ENCODE results near the gene ADAMTS10.

DNA sequence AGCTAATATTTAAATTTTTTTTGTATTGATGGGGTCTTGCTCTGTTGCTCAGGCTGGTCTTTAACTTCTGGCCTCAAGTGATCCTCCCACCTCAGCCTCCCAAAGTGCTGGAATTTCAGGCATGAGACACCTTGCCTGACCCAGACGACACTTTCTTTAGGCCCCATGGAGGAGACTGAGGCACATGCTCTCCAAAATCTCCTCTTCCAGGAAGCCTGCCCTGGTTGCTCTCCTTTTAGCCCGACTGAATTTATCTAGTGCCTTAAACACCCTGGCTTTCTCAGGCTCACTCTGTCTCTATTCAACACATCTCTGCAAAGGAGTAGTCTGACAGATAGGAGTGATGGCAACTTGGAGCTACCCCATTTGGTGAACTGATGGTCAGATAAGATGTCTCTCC lies 52.2 kb downstream of the ADAMTS10 start:
- TF ChIP-seq MAX (IDR thresholded peaks at IDR 0.05; ENCODE audit: low read depth, low read length), result no peak
- TF ChIP-seq RAD51 (IDR thresholded peaks at IDR 0.05), result no peak
- TF ChIP-seq MEF2A (IDR thresholded peaks at IDR 0.05; ENCODE audit: insufficient read depth, low read depth, low read length), result no peak
- TF ChIP-seq SUZ12 (IDR thresholded peaks at IDR 0.05; ENCODE audit: unreplicated experiment), result no peak
- TF ChIP-seq TCF12 (IDR thresholded peaks at IDR 0.05; ENCODE audit: low read depth, low read length), result no peak
- no peak for TF ChIP-seq ZBED1 (IDR thresholded peaks at IDR 0.05; ENCODE audit: borderline replicate concordance)
- TF ChIP-seq POLR2AphosphoS5 (IDR thresholded peaks at IDR 0.05; ENCODE audit: low read length), result no peak
- TF ChIP-seq POLR2A (IDR thresholded peaks at IDR 0.05; ENCODE audit: low read depth, low read length), result no peak
- no peak for TF ChIP-seq ZBTB11 (CRISPR knock-in tag; IDR thresholded peaks at IDR 0.05)
